SIG-M5 (cell line): Measurements from ENCODE around the gene OCA2.
"Not testable (repeated sequence)": the region's sequence is repeated elsewhere in the genome, so short reads cannot be mapped to it uniquely, and the experiment has no call there.

Source experiments
- DNase-seq: peaks from one replicate; lab custom pipeline; 2025; lab: John Stamatoyannopoulos, UW

Gene OCA2

DNA sequence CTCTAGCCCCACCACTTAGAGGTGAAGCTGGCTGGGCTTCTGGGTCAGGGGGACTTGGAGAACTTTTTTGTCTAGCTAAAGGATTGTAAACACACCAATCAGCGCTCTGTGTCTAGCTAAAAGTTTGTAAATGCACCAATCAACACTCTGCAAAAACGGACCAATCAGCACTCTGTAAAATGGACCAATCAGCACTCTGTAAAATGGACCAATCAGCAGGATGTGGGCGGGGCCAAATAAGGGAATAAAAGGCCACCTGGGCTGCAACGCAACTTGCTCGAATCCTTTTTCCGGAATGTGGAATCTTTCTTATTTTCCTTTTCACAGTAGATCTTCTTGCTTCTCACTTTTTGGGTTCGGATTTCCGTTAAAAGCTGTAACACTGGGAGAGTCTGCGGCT is 385.3 kb downstream of the OCA2 start:
- not testable (repeated sequence) for DNase-seq

DNA sequence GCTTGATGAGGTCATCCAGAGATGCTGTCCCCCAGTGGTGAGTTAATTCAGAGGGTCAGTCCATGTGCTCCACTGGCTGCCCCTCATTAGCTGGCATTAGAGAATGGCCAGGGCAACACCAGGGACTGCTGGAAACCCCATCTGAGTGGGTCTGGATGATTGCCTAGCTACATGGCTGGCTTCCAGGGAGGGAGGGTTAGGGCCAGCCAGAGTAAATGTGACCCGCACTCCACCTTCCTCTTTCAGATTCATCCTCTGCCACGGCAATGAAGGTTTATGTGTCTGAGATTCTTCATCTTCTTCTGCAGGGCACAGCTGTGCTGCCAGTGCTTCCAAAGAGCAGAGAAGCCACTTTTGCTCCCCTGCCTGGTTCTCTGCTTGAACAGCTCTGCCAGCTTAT is 391.9 kb downstream of the OCA2 start:
- DNase-seq = no peak

DNA sequence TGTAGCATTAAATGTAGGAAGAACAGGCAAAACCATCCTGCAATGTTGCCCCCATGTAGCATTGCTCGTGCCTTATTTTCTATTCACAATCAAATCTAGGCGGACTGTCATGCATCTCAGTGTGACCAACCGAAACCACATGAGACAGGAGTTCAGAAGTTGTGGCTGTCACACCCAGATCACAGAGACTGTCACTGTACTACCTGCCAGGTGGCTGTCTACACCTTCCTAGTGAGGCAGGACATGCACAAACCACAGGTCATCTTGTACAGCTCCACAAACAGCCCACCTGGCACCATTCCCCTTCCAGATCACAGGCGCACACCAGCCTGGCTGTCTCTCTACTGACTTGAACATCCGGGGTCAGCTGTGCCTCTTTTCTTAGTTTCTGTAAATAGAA is 392.8 kb downstream of the OCA2 start:
- no peak for DNase-seq

DNA sequence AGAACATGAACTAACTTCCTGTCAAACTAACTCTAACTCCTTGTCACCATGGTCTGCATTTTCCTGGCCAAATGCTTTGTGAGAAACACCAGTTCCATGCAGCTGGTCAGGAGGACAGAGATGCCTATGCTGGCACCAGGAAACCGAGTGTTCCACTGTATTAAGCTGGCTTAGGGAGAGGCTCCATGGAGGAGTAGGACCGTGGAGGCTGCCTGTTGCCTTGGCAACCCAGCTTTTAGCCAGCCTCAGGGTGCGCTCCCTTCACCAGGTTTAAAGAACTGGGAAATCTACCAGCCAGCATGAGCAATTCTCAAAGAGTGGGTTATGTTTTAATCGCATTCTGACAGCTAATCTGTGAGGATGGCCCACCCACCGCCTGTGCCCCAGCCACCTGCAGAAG is 394.1 kb downstream of the OCA2 start:
- DNase-seq = no peak
